MG63 (cell line): ENCODE data around the gene CRYBB1. TPM values are rescaled to one million over a fixed set of nuclear protein-coding genes. Genes with fewer than 3 reads are reported as not detected.
A peak's percentile ranks its signal among the peaks of the same experiment; 100 is the strongest.

Source experiments
- DNase-seq: peaks from one replicate; pipeline ENCODE4 v3.0.0-alpha.2; 2020
- H3K27me3 ChIP-seq: fragments of 250-450 bp; sonication (Bioruptor Pico); 2 replicates; pipeline ENCODE4 v1.5.1; 2020; ENCODE audit warnings: mild to moderate bottlenecking, moderate library complexity
- H3K36me3 ChIP-seq: fragments of 250-450 bp; sonication (Bioruptor Pico); 2 replicates; pipeline ENCODE4 v1.5.1; 2020; ENCODE audit warnings: mild to moderate bottlenecking, moderate library complexity
- H3K4me3 ChIP-seq: fragments of 250-450 bp; sonication (Bioruptor Pico); 2 replicates; pipeline ENCODE4 v1.5.1; 2020; ENCODE audit warnings: mild to moderate bottlenecking, moderate library complexity
- H3K9me3 ChIP-seq: fragments of 250-450 bp; sonication (Bioruptor Pico); 2 replicates; pipeline ENCODE4 v1.5.1; 2020; ENCODE audit warnings: mild to moderate bottlenecking, moderate library complexity
- total RNA-seq: library from RNA; depleted of rRNA; stranded (reverse); fragments of >200 nt; shearing (Covaris generic); gene quantifications from 2 replicates; pipeline ENCODE4 v1.2.3, GENCODE V29; 2014; ENCODE audit warnings: low replicate concordance

The CRYBB1 gene
- total RNA-seq, 1 experiment from 2014 or later = not detected

DNA sequence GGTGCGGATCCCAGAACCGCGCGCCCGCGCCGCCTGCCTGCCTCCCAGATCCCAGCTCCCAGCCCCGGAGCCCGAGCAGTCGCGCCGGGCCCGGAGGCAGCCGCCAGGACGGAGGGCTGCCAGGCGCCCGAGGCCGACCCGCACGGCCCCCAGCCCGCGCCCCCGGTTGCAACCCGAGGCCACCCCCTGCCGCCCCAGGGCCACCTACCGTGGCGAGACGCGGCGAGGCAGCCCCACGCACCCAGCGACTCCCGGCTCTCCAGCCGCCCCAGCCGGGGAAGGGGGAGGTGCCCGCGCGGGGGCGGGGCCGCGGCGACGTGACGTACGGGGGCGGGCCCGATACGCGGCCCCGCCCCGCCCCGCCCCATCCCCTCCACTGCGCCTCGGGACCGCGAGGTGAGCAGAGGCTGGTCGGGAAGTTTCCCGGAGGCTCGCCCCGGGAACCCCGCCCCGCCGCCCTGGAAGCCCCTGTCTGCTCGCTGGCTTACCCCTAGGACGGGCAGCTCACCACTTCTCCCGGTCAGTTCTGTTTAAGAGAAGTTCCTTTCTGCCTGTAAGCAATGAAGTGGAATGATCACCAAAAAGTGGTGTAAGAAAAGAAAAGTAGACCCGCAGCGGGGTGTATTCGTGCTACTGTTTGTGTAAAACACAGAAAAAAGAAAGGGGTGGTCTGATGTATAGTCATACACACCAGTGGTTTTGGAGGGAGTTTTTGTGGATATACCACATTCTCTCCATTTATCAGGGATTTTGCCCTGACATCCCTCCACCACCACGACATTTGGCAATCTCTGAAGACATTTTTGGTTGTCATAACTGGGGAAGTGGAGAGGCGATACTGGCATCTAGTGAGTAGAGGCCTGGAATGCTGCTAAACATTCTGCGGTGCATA lies 27.7 kb downstream of the CRYBB1 start, which contains the start of gene TPST2:
Gene TPST2 (minus strand): TSS at position 288 of the 892 bp plus-strand sequence. CDS start 48,502 bp downstream, outside the sequence.
- no peaks in the 10 kb centered on the region for H3K27me3 ChIP-seq
- no peaks in the 10 kb centered on the region for H3K36me3 ChIP-seq
- no peaks in the 10 kb centered on the region for H3K9me3 ChIP-seq
- DNase-seq = peak; percentile 67
- peak within 1 kb of the TSS; percentile 81 for H3K4me3 ChIP-seq

DNA sequence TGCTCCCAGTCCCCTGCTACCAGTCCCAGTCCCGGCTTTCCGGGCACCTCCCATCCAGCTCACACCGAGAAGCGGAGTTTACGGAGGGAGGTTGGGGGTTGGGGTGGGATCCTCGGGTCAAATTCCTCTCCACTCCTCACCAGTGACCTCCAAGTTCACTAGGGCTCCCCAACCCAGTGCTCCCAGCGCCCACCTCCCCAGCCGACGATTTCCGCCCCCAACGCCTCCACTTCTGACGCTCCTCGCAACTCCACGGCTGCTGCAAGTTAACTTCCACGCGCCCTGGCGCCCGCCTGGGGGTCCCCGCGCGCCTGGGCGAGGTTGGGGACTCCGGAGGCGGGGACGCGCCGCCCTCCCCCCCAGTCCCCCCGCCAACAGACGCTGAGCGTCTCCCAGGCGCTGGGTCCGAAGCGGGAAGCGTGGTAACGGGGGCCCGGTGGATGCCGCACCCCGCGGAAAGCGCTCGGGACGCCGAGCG lies 28.4 kb downstream of the CRYBB1 start:
- H3K27me3 ChIP-seq = no peaks in the 10 kb centered on the region
- DNase-seq = peak; percentile 27
- peak overlapping the region; percentile 81 for H3K4me3 ChIP-seq
- H3K9me3 ChIP-seq = no peaks in the 10 kb centered on the region
- no peaks in the 10 kb centered on the region for H3K36me3 ChIP-seq

DNA sequence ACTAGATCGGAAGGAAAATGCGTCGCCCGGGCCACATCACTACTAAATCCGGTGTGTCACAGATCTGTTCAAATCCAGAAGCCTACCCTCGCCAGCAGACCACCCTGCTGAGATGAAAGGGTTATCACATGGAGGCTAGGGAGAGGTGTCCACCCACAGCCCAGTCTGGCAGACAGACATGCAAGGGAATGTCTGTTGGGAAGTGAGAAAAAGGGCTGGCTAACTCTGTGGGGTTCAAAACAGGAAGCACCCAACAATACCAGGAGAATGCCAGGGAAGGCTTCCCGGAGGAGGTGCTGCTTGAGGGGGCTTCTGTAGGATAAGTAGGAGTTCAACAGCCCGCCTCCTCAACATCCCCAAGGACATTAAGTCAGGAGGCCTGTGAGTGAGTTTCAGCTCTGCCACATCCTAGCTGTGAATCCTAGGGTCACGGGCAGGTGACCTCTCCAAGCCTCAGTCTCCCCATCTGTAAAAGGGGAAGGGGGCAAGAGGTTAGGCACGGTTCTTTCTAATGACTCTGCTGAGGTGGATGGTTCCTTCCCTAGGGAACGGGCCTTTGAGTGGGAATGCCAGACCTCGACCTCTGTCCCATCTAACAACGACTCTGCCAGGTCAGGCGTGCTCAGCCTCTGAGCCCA lies 29.0 kb downstream of the CRYBB1 start:
- Histone ChIP-seq H3K27me3 (no peaks in the 10 kb centered on the region), H3K36me3 (peaks cover 2% of the 10 kb centered on the region; the same call in 1 of the 2 replicates), H3K4me3 (peak overlapping the region; percentile 81), H3K9me3 (no peaks in the 10 kb centered on the region)
- DNase-seq = no peak

DNA sequence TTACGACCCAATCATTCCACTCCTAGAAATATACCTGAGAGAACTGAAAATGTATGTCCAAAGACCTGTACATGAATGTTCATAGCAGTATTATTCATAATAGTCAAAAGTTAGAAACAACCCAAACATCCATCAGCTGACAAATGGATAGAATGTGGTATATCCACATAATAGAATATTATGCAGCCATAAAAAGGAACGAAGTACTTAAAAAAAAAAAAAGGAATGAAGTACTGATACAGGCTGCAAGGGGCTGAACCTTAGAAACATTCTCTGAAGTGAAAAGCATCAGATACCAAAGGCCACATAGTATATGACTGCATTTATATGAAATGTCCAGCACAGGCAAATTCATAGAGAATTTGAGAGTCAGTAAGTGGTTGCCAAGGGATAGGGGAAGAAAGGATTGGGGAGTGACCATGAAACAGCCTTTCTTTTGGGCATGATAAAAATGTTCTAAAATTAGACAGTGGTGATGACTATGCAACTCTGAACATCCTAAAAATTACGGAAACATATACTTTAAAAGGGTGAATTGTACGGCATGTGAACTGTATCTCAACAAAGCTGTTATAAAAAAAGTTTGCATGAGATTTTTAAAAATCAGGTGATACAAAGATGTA lies 29.7 kb downstream of the CRYBB1 start:
- DNase-seq = no peak
- Histone ChIP-seq H3K36me3 (peaks cover 3% of the 10 kb centered on the region; the same call in 1 of the 2 replicates), H3K27me3 (no peaks in the 10 kb centered on the region), H3K9me3 (no peaks in the 10 kb centered on the region), H3K4me3 (no peak overlapping the region)

DNA sequence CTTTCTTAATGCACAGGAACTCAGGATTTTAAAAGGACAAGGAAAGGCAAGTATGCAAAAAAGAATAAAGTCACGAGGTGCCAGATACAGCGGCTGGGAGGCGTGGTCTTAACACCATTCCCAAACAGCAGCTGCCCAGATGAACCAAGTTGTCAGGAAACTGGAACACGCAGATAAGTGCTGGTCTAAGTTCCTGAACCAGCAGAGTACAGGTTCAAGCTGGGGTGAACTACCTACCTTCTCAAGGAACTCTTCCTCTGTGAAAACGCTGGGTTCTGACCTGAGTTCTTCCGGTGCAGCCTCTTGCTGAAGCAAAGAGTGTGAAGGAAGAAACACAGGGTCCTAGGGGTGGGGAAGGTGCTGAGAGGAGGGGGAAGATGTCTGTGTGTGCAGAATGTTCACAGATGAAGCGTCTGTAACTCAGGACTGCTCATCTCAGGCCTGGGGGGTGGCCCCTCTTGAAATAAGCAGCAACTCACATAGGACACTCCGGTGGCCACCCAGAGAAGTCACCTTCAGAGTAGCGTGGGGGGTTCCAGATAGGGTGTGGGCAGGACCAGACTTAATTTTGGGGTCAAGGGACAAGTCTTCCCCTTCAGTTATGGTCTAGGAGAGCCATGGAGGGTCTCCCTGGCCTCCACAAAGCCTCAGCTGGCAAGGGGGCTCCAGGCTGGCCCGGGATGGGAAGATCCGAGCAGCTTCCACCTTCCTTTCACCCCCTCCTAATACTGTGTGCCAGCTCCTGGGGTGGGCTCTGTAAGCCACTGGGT lies 31.1 kb downstream of the CRYBB1 start:
- DNase-seq = no peak
- H3K4me3 ChIP-seq = no peak overlapping the region
- H3K9me3 ChIP-seq = no peaks in the 10 kb centered on the region
- peaks cover 7% of the 10 kb centered on the region for H3K36me3 ChIP-seq
- no peaks in the 10 kb centered on the region for H3K27me3 ChIP-seq

DNA sequence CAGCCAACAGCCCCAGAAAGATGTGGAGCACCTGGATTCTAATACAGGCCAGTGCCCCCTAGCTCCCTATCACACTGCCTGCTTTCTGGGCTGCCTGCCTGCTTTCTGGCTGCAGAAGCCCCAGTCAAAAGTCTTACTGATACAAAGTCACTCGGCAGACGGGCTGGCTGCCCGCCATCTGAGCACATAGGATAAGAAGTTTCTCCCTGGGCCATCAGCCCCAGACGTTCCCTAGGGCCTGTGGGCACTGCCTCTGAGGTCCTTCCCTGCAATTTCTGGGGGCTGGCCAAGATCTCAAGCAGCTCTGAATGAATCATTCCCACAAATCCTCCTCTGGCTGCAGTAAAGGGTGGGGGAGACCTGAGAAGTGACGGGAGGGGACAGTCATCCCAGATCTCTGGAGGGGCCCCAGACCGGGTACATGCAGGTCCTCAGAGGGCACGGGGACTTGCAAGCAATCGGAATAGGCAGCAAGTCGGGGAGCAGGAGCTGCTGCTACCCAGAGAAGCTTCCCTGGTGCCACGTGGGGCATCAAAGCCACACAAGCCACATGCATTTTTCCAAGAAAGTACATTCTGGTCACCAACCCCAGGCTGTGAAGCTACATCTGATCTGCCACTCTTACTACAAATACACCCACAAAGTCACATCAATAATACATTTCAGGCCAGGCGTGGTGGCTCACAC lies 32.6 kb downstream of the CRYBB1 start:
- peak; percentile 96 for DNase-seq
- no peaks in the 10 kb centered on the region for H3K9me3 ChIP-seq
- no peak overlapping the region for H3K4me3 ChIP-seq
- no peaks in the 10 kb centered on the region for H3K27me3 ChIP-seq
- peaks cover 10% of the 10 kb centered on the region for H3K36me3 ChIP-seq

DNA sequence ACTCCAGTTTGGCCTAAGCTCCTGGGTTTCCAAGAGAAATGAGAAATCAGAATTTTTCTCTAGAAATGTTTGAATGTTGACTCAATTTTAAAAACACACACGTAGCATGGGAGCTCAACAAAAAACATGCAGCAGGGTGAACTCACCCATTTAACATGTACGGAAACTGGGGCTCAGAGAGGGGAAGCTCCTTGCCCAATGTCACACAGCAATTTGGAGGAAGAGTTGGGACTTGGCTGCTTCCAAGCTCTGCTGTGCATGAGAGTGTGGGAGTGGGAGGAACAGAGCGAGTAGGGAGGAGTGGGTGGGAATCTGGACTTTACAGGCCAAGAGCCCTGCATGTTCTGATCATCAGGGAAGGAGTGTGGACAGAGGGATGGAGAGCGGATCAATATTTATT lies 33.8 kb downstream of the CRYBB1 start:
- Histone ChIP-seq H3K27me3 (no peaks in the 10 kb centered on the region), H3K4me3 (no peak overlapping the region), H3K9me3 (no peaks in the 10 kb centered on the region), H3K36me3 (peaks cover 10% of the 10 kb centered on the region)
- no peak for DNase-seq

DNA sequence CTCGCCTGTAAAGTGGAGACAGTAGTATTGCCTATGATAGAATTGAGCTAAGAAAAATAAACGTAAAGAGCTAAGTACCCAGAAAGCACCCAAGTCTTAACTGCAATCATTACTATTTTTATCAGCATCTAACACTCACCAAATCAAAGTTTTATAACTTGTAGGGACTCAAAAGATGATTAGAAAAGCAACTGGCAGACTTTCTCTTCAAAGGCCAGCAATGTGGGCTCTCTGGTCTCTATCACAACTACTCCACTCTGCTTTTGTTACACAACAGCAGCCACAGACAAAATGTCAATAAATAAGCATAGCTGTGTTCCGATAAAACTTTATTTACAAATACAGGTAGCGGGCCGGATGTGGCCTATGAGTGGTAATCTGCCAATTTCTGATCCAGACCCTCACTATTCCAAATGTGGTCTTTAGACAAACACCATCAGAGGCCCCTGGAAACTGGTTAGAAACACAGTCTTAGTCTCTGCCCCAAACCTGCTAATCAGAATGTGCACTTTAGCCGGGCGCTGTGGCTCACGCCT lies 36.1 kb downstream of the CRYBB1 start:
- Histone ChIP-seq H3K9me3 (no peaks in the 10 kb centered on the region), H3K36me3 (peaks cover 10% of the 10 kb centered on the region), H3K4me3 (no peak overlapping the region), H3K27me3 (no peaks in the 10 kb centered on the region)
- DNase-seq = no peak

DNA sequence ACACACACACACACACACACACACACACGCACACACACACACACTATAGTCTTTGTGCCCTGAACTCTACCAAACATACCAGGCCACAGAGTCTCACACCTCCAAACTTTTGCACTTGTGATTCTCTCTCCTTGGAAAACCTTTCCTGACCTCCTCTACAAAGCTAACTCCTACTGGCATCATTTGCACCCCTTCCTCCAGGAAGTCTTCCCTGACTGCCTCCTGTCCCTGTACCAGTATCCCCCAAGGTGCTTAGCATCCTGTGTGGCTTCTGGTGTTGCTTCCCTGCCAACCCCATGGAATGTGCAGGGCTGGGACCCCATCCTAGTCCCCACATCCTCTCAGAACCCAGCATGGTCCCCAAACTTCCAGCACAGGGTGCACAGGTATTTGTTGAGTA lies 36.8 kb downstream of the CRYBB1 start:
- Histone ChIP-seq H3K36me3 (peaks cover 10% of the 10 kb centered on the region), H3K4me3 (no peak overlapping the region), H3K9me3 (no peaks in the 10 kb centered on the region), H3K27me3 (no peaks in the 10 kb centered on the region)
- no peak for DNase-seq

DNA sequence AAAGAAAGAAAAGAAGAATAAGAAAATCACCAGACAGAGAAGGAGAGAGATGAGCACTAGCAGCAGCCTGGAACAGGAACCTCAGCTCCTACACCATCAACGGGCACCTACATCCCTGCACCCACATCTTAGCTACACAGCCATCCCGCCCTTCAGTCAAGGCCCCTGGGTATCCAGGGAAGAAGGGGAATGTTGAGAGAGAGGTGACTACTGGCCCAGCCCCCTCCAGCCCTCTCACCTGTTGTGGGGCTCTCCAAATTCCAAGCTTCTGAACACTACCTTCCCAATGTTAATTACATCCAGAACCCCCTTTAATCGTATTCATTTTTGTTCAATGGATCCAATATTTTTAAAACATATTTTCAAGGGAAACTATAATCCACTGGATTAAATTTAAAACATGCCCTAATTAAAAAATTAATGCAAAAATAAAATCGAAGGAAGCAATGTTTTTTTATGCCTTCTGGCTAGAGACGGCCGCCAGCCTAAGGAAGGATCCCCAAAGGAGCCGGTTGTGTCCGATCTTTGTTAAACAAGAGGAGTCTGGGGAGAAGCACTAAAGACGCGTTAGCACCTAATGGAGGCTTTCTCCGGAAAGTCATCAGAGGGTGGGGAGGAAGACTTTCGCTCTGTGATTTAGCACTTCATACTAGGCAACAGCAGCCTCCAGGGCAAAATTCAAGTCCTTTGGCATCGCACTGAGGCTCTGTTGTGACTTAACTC lies 37.4 kb downstream of the CRYBB1 start:
- Histone ChIP-seq H3K36me3 (peaks cover 10% of the 10 kb centered on the region), H3K27me3 (no peaks in the 10 kb centered on the region), H3K4me3 (no peak overlapping the region), H3K9me3 (no peaks in the 10 kb centered on the region)
- DNase-seq = no peak

DNA sequence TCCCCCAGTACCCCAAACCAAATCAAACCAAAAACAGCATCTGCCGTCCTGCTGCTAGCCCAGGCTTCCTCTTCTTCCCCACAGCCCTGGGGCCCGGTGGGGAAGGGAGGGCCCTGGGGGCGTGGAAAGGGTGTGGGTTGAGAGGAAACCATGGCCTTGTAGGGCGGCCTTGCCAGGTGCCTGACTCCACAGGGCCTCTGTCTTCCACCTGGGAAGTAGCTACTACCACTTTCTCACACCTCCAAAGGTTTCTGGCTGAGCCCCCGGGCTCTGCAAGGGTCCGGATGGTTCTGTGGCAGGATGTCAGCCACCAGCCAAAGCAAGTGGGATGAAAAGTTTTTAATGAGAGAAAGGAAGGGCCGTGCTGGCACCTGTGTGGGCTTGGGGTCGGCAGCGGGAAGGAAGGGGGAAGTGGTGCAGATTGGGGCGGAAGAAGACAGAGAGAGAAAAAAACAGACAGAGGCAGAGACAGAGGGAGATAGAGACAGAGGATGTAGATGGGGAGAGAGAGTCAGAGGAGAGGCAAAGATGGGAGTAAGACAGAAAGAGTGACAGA lies 38.4 kb downstream of the CRYBB1 start:
- Histone ChIP-seq H3K36me3 (peaks cover 10% of the 10 kb centered on the region), H3K4me3 (no peak overlapping the region), H3K9me3 (no peaks in the 10 kb centered on the region), H3K27me3 (no peaks in the 10 kb centered on the region)
- no peak for DNase-seq

DNA sequence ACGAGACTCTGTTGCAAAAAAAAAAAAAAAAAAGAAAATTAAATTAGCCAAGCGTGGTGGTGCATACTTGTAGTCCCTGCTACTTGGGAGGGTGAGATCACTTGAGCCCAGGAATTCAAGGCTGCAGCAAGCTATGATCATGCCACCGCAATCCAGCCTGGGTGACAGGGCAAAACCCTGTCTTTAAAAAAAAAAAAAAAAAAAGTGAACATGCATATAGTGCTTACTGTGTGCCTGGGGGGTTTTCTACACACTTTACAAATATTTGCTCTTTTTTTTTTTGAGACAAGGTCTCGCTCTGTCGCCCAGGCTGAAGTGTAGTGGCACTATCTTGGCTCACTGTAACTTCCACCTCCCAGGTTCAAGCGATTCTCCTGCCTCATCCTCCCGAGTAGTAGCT lies 40.7 kb downstream of the CRYBB1 start:
- no peak for DNase-seq
- H3K36me3 ChIP-seq = 0 out of 2 replicates have a peak, but pooled peaks cover 2% of the 10 kb centered on the region
- no peaks in the 10 kb centered on the region for H3K9me3 ChIP-seq
- no peaks in the 10 kb centered on the region for H3K27me3 ChIP-seq
- H3K4me3 ChIP-seq = no peak overlapping the region

DNA sequence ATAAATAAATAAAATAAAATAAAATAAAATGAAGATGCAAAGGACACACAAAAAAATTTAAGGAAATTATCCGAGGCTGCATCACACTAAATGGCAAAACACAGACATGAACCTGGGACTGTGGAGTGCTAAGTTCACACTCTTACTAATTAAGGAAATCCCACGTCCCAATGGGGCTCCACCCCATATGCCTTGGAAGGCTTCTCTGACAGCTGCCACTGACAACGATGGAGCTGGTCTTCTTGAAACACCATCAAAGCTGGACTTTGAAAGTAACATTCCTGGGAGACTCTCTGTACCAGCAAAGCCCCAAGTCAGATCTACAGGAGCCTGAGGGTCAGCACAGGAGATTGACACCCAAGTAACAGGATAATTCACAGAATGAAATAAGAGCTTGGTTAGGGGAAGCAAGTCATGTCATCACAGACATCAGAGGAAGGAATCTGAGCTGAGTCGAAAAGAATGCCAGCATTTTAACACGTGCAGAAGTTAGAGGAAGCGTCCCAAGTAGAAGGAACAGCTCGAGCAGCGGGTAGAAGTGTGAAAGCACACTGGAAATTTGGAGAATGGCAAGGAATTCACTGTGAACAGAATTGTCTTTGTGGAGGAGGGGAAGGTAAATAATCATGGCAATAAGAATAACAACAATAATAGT lies 41.7 kb downstream of the CRYBB1 start:
- no peak for DNase-seq
- H3K9me3 ChIP-seq = no peaks in the 10 kb centered on the region
- H3K27me3 ChIP-seq = no peaks in the 10 kb centered on the region
- H3K36me3 ChIP-seq = no peaks in the 10 kb centered on the region
- H3K4me3 ChIP-seq = no peak overlapping the region

DNA sequence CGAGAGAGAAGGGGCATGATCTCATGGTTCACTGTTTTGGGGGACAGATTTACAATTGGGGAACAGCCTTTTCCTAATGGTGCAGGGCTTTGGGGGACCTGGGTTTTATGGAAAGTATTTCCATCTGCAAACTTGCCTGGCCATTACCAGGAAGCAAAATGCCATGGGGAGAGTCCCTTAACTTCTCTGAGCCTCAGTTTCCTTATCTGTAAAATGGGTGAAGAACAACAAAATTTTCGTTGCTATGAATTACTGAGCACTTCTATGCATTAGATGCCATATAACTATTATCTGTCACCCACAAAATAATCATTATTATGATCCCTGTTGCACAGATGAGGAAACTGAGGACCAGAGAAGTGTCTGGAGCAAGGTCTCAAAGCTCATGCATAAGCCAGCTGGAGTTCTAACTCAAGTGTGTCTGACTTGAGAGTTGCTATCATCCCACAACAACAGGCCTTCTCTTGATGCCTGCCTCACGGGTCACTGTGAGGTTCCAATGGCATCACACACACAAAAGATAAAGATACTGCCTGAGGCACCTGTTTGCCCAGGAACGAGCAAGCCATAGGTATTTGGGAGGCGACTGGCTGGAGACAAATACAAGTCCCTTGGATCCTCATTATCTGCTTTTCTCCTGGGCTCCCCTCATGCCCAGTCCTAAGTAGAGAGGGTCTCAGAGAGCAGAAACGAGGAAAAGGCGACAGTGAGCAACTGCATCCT lies 43.7 kb downstream of the CRYBB1 start:
- no peaks in the 10 kb centered on the region for H3K9me3 ChIP-seq
- no peak for DNase-seq
- no peaks in the 10 kb centered on the region for H3K36me3 ChIP-seq
- no peaks in the 10 kb centered on the region for H3K27me3 ChIP-seq
- H3K4me3 ChIP-seq = no peak overlapping the region
